Stimulated activated CD8-positive, alpha-beta memory T cell treated with anti-CD3 and anti-CD28 coated beads, Interleukin-4, amount 100 ng/mL, for 24 hours (primary cell): ENCODE results near the gene TMEM106C.

Source experiments
- DNase-seq: peaks from one replicate; pipeline ENCODE4 v3.0.0-alpha.2; 2020; ENCODE audit warnings: low read depth

Gene TMEM106C

DNA sequence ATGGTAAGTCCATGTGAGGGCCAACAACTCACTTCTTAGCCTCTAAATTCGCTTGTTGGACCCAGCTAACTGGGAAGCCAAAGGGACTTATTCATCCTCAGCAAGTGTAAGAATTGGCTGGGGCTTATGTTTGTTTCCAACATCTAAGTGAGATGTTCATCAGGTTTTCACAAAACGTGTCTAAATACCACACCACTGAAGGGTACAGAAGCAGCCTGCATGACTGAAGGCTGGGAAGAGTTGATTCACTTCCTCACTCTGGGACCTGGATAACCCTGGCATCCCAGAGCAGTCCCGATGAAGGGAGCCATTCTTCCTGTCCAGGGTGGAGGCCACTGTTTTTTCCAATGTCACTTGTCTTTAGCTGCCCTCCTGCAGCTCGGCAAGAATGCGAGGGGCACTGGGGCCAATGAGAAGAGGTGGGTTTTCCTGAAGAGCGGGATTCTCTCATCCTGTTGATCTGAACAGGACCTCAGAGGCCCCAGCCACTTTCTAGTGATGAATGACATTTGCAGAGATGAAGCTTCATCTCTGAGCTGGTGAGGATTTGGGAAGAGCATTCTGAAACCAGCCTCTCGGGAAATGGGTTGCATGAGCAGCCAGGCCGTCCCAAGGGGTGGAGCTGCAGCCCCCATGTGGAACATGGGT, 53.1 kb downstream of the TMEM106C start:
- no peak for DNase-seq

DNA sequence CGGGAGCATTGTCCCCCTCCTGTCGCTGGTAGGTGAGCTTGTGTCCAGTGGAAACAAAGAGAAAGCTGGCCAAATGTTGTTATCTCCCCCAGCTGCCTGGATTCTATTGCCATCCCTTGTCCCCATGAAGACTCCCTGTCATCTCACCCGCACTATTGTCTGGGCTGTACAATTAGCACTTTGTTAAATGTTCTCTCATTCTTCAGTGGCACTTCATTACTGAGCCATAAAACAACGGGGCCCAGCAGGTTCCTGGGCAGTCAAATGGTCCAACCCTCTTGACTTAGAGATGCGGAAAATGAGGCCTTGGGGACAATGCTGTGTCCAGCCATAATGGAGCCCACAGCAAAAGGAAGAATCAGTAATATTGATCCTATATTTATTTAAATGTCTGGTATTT, 54.1 kb downstream of the TMEM106C start:
- no peak for DNase-seq

DNA sequence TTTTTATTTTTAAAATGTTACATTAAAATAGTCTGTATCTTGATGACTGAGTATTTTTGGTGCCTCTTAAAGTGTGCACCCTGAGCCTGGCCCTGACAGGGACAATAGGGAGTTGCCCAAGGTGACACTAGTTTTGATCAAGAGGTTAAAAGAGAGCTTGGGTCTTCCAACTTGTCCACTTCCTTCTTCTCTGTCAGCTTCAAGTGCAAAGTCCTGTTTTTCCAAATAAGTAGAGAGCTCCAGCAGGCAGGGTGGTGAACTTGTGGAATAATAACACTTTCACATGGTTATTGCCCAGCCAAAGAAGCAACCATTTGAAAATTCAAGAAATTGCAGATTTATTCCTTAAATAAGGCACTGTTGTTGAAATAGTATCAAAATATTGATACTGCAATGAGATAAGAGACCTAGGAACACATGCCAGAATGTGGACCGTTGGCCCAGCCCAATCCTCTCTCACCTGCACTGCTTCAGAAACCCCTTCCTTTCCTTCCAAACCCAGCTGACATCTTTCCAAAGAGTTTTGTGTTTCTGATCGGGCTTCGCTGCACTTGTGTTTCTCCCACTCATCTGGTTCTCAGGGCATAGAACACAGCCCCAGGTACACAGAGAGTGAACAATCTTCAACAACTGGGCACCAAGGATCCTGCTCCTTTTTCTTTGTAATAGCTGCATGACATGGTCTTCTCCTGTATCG, 54.7 kb downstream of the TMEM106C start:
- DNase-seq: no peak
